HCT116 (cell line): ENCODE measurements around the gene SPATA3.

ENCODE experiments used
- CEBPB ChIP-seq: IDR thresholded peaks from 2 replicates; pipeline ENCODE4 v1.6.1; 2012; ENCODE audit warnings: low read depth
- EZH2 ChIP-seq: fragments of 200-600 bp; sonication (generic); IDR thresholded peaks from 2 replicates; pipeline ENCODE4 v1.6.1; 2017; ENCODE audit warnings: antibody characterized with exemption, mixed run types
- EZH2phosphoT487 ChIP-seq: fragments of 200-600 bp; IDR thresholded peaks from 2 replicates; pipeline ENCODE4 v1.6.1; 2018; ENCODE audit warnings: antibody characterized with exemption, borderline replicate concordance
- POLR2A ChIP-seq: IDR thresholded peaks from 2 replicates; pipeline ENCODE4 v1.7.0; 2011; ENCODE audit warnings: borderline replicate concordance; ENCODE audit not compliant: insufficient read depth, insufficient read length; ENCODE audit errors: extremely low read depth
- POLR2AphosphoS5 ChIP-seq: IDR thresholded peaks from 2 replicates; pipeline ENCODE4 v1.6.1; 2011; ENCODE audit warnings: mild to moderate bottlenecking, low read depth, low read length, moderate library complexity
- RAD21 ChIP-seq: IDR thresholded peaks from 2 replicates; pipeline ENCODE4 v1.6.1; 2012; ENCODE audit warnings: low read depth, mild to moderate bottlenecking
- SIN3A ChIP-seq: IDR thresholded peaks from 2 replicates; pipeline ENCODE4 v1.6.1; 2012; ENCODE audit warnings: low read depth
- SRF ChIP-seq: IDR thresholded peaks from 2 replicates; pipeline ENCODE4 v1.6.1; 2012; ENCODE audit warnings: low read depth
- ZNF274 ChIP-seq: fragments of 200-500 bp; sonication (Bioruptor generic); IDR thresholded peaks from 2 replicates; pipeline ENCODE4 v1.6.1; 2014; ENCODE audit warnings: mild to moderate bottlenecking, low read depth, low read length, inconsistent platforms
- TF ChIP-seq, protein P1 (sequence below), 3 experiments: fragments of 200-600 bp in 1 of 3; sonication (generic) in 1 of 3; IDR thresholded peaks in 2 of 3; conservative IDR thresholded peaks in 1 of 3; 2 replicates each; pipeline ENCODE4 v1.5.1; 2012 to 2017; ENCODE audit warnings: low read depth in 2 of 3, low read length in 2 of 3, antibody characterized with exemption in 1 of 3, borderline replicate concordance in 1 of 3, control low read depth in 1 of 3, mild to moderate bottlenecking in 1 of 3, mixed read lengths in 1 of 3, mixed run types in 1 of 3, moderate library complexity in 1 of 3; ENCODE audit not compliant: insufficient read depth in 1 of 3
- TF ChIP-seq, protein P2 (sequence below): IDR thresholded peaks from 2 replicates; pipeline ENCODE4 v1.6.1; 2012
- TF ChIP-seq, protein P3 (sequence below): IDR thresholded peaks from 2 replicates; pipeline ENCODE4 v1.6.1; 2012
- TF ChIP-seq, protein P4 (sequence below): IDR thresholded peaks from 2 replicates; pipeline ENCODE4 v1.6.1; 2012; ENCODE audit warnings: low read depth

DNA sequence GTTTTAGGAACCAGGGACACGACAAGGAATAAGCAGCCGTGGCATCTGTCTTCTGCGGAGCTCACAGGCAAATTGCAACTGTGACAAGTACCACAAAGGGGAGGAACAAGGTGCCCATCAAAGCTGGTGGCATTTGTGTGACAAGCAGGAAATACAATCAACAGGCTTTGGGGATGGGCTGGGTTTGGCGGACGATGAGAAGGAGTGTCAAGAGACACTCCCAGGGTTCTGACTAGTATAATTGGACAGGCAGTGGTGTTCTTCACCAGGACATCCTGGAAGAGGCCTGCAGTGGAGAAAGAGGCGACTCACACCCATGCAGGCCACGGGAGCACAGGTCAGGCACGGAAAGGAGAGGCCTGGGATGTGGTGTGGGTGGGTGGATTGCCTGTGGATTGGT is 14.2 kb upstream of the SPATA3 start:
- TF ChIP-seq, protein P1, sequence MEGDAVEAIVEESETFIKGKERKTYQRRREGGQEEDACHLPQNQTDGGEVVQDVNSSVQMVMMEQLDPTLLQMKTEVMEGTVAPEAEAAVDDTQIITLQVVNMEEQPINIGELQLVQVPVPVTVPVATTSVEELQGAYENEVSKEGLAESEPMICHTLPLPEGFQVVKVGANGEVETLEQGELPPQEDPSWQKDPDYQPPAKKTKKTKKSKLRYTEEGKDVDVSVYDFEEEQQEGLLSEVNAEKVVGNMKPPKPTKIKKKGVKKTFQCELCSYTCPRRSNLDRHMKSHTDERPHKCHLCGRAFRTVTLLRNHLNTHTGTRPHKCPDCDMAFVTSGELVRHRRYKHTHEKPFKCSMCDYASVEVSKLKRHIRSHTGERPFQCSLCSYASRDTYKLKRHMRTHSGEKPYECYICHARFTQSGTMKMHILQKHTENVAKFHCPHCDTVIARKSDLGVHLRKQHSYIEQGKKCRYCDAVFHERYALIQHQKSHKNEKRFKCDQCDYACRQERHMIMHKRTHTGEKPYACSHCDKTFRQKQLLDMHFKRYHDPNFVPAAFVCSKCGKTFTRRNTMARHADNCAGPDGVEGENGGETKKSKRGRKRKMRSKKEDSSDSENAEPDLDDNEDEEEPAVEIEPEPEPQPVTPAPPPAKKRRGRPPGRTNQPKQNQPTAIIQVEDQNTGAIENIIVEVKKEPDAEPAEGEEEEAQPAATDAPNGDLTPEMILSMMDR (IDR thresholded peaks at IDR 0.05 in 2 of 3, conservative IDR thresholded peaks at IDR 0.05 in 1 of 3; ENCODE audit: borderline replicate concordance in 1 of 3, insufficient read depth in 1 of 3, low read depth in 2 of 3, low read length in 2 of 3) = no peak
- TF ChIP-seq POLR2A = no peak
- TF ChIP-seq POLR2AphosphoS5 = no peak
- TF ChIP-seq, protein P2, sequence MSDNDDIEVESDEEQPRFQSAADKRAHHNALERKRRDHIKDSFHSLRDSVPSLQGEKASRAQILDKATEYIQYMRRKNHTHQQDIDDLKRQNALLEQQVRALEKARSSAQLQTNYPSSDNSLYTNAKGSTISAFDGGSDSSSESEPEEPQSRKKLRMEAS = no peak
- TF ChIP-seq EZH2phosphoT487 = no peak
- TF ChIP-seq, protein P3, sequence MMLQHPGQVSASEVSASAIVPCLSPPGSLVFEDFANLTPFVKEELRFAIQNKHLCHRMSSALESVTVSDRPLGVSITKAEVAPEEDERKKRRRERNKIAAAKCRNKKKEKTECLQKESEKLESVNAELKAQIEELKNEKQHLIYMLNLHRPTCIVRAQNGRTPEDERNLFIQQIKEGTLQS = no peak
- TF ChIP-seq, protein P4, sequence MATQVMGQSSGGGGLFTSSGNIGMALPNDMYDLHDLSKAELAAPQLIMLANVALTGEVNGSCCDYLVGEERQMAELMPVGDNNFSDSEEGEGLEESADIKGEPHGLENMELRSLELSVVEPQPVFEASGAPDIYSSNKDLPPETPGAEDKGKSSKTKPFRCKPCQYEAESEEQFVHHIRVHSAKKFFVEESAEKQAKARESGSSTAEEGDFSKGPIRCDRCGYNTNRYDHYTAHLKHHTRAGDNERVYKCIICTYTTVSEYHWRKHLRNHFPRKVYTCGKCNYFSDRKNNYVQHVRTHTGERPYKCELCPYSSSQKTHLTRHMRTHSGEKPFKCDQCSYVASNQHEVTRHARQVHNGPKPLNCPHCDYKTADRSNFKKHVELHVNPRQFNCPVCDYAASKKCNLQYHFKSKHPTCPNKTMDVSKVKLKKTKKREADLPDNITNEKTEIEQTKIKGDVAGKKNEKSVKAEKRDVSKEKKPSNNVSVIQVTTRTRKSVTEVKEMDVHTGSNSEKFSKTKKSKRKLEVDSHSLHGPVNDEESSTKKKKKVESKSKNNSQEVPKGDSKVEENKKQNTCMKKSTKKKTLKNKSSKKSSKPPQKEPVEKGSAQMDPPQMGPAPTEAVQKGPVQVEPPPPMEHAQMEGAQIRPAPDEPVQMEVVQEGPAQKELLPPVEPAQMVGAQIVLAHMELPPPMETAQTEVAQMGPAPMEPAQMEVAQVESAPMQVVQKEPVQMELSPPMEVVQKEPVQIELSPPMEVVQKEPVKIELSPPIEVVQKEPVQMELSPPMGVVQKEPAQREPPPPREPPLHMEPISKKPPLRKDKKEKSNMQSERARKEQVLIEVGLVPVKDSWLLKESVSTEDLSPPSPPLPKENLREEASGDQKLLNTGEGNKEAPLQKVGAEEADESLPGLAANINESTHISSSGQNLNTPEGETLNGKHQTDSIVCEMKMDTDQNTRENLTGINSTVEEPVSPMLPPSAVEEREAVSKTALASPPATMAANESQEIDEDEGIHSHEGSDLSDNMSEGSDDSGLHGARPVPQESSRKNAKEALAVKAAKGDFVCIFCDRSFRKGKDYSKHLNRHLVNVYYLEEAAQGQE = no peak
- TF ChIP-seq EZH2 = no peak
- TF ChIP-seq CEBPB = no peak
- no peak for TF ChIP-seq ZNF274
- no peak for TF ChIP-seq SIN3A
- no peak for TF ChIP-seq RAD21
- no peak for TF ChIP-seq SRF
